HL-60 (cell line): ENCODE measurements around the gene CHRNG.

Experiments used
- CTCF ChIP-seq: IDR thresholded peaks from one replicate; pipeline ENCODE4 v1.5.1; 2011; ENCODE audit warnings: low read length, control low read depth, inconsistent platforms; ENCODE audit not compliant: insufficient read depth
- GABPA ChIP-seq: IDR thresholded peaks from 2 replicates; pipeline ENCODE4 v1.6.1; 2012; ENCODE audit warnings: low read depth
- POLR2AphosphoS5 ChIP-seq: IDR thresholded peaks from 2 replicates; pipeline ENCODE4 v1.6.1; 2012; ENCODE audit warnings: low read depth
- REST ChIP-seq: IDR thresholded peaks from 2 replicates; pipeline ENCODE4 v1.6.1; 2012; ENCODE audit warnings: low read depth; ENCODE audit not compliant: insufficient replicate concordance
- SPI1 ChIP-seq: IDR thresholded peaks from 2 replicates; pipeline ENCODE4 v1.6.1; 2012; ENCODE audit warnings: low read depth, mild to moderate bottlenecking, borderline replicate concordance

- TF ChIP-seq CTCF (no peak), POLR2AphosphoS5 (no peak), GABPA (no peak), REST (no peak), SPI1 (no peak)
Measured at GRCh38 chr2:232493701-232494474, 45.6 kb upstream of the CHRNG start.
